Neural cell (in vitro differentiated cells): ENCODE results near the gene MIEN1.

Source experiments
- CTCF ChIP-seq: fragments of 450-650 bp; IDR thresholded peaks from 2 replicates; pipeline ENCODE4 v1.5.1; 2014; ENCODE audit warnings: antibody characterized with exemption, mild to moderate bottlenecking, moderate library complexity; ENCODE audit not compliant: poor library complexity, severe bottlenecking
- EP300 ChIP-seq: fragments of 450-650 bp; conservative IDR thresholded peaks from 2 replicates; pipeline ENCODE4 v1.6.1; 2014; ENCODE audit warnings: antibody characterized with exemption, mild to moderate bottlenecking, moderate library complexity; ENCODE audit not compliant: poor library complexity, severe bottlenecking
- EZH2 ChIP-seq: fragments of 200-600, 300-800 bp; shearing (Covaris generic), sonication (generic); IDR thresholded peaks from 2 replicates; pipeline ENCODE4 v1.6.1; 2014; ENCODE audit warnings: antibody characterized with exemption, low read length, borderline replicate concordance, mild to moderate bottlenecking; ENCODE audit not compliant: insufficient read depth, poor library complexity, severe bottlenecking
- MXI1 ChIP-seq: fragments of 450-650 bp; conservative IDR thresholded peaks from 2 replicates; pipeline ENCODE4 v1.6.1; 2014; ENCODE audit warnings: antibody characterized with exemption, mild to moderate bottlenecking; ENCODE audit not compliant: poor library complexity, severe bottlenecking
- POLR2AphosphoS5 ChIP-seq: IDR thresholded peaks from 2 replicates; pipeline ENCODE4 v1.6.1; 2012
- RAD21 ChIP-seq: fragments of 450-650 bp; conservative IDR thresholded peaks from 2 replicates; pipeline ENCODE4 v1.6.1; 2014; ENCODE audit warnings: antibody characterized with exemption, mild to moderate bottlenecking, moderate library complexity
- REST ChIP-seq: IDR thresholded peaks from 2 replicates; pipeline ENCODE4 v1.6.1; 2012; ENCODE audit warnings: borderline replicate concordance
- SMC3 ChIP-seq: fragments of 450-650 bp; conservative IDR thresholded peaks from 2 replicates; pipeline ENCODE4 v1.6.1; 2014; ENCODE audit warnings: antibody characterized with exemption, mild to moderate bottlenecking, moderate library complexity; ENCODE audit not compliant: poor library complexity
- TAF1 ChIP-seq: IDR thresholded peaks from 2 replicates; pipeline ENCODE4 v1.6.1; 2012; ENCODE audit warnings: low read depth

GRCh38 chr17:39705786-39706348 is 24.5 kb downstream of the MIEN1 start:
- no peak for TF ChIP-seq REST
- TF ChIP-seq CTCF, result no peak
- TF ChIP-seq POLR2AphosphoS5, result no peak
- TF ChIP-seq EP300, result no peak
- TF ChIP-seq RAD21, result no peak
- TF ChIP-seq EZH2, result no peak
- no peak for TF ChIP-seq TAF1
- no peak for TF ChIP-seq MXI1
- TF ChIP-seq SMC3, result no peak
